Subcutaneous adipose tissue (tissue), 4 donors: ENCODE results near the gene AGAP1. TPM values are rescaled to one million over a fixed set of nuclear protein-coding genes. Genes with fewer than 3 reads are reported as not detected.

Source experiments
- total RNA-seq, 4 donors: library from RNA; depleted of rRNA; stranded (reverse); fragments of >200 nt; gene quantifications; one replicate each; pipeline ENCODE4 v1.1.0, GENCODE V29; 2016
- TF ChIP-seq, protein P1 (sequence below): fragments of 450-650 bp; IDR thresholded peaks from one replicate; pipeline ENCODE4 v1.5.1; 2016; ENCODE audit warnings: low read depth, mild to moderate bottlenecking, control low read depth, antibody characterized with exemption, moderate library complexity

The AGAP1 gene
- total RNA-seq, 4 donors from 2014 or later = 13.6 to 26.3 (median 23.6) TPM

- TF ChIP-seq, protein P1, sequence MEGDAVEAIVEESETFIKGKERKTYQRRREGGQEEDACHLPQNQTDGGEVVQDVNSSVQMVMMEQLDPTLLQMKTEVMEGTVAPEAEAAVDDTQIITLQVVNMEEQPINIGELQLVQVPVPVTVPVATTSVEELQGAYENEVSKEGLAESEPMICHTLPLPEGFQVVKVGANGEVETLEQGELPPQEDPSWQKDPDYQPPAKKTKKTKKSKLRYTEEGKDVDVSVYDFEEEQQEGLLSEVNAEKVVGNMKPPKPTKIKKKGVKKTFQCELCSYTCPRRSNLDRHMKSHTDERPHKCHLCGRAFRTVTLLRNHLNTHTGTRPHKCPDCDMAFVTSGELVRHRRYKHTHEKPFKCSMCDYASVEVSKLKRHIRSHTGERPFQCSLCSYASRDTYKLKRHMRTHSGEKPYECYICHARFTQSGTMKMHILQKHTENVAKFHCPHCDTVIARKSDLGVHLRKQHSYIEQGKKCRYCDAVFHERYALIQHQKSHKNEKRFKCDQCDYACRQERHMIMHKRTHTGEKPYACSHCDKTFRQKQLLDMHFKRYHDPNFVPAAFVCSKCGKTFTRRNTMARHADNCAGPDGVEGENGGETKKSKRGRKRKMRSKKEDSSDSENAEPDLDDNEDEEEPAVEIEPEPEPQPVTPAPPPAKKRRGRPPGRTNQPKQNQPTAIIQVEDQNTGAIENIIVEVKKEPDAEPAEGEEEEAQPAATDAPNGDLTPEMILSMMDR = no peak
These were observed 339.1 kb downstream of the AGAP1 start for GRCh38 chr2:235832941-235833340.

- TF ChIP-seq, protein P1 = no peak
These were observed 340.3 kb downstream of the AGAP1 start for GRCh38 chr2:235833971-235834620.

DNA sequence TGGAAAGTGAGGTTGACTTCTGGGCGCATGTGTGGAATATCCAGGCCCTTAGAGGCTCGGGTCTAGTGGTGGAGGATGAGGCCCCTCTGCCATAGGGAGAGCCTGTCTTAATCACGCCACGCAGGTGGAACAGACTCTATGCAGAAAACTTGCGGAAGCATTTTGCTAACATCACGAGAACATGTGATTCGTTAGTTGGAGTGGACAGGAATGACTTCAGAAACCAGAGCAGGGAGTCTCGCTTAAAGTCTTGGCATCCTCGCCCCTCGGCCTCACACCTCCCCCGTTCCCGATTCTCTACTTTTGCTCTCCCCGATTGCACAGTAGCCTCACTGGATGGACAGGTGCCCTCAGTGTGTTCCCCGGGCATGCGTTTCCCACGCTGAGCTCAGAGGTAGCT lies 340.9 kb downstream of the AGAP1 start:
- TF ChIP-seq, protein P1 = no peak

DNA sequence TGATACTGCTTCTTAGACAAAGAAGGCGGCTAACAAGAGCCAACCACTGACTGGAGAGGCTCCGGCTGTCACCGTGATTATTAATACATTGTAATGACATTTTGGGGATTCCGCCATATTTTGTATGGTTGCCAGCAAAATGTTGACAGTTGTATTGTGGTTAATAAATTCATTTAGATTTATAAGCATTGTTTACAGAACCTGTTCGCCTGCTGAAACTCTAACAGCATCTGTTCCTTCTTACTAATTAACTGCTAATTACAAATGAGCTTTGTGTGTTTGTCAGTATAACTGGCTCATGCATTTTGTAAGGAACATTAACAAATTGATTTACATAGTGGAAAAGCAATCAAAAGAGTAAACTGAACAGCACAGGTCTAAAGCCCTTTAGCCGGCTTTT lies 342.0 kb downstream of the AGAP1 start:
- TF ChIP-seq, protein P1 = no peak

GRCh38 chr2:235836491-235836911 lies 342.7 kb downstream of the AGAP1 start:
- TF ChIP-seq, protein P1 = no peak

DNA sequence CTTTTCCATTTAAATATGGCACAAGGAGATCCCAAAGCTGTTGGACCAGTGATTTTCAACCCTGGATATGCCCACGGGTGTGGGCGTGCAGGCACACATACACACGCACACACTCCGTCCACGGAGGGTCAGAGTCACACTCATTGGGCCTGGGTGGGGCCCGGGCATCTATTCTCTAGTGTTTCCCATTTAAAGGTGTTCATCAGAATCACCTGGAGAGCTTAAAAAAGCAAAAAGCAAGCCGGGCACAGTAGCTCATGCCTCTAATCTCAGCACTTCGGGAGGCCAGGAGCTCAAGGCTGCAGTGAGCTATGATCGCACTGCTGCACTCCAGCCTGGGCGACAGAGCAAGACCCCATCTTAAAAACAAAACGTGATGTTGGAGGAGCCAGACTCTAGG lies 345.4 kb downstream of the AGAP1 start:
- TF ChIP-seq, protein P1 = no peak

GRCh38 chr2:235839974-235840373 lies 346.1 kb downstream of the AGAP1 start:
- TF ChIP-seq, protein P1 = no peak
